ENCODE results near the gene MCM5.

- TF ChIP-seq, protein P1, sequence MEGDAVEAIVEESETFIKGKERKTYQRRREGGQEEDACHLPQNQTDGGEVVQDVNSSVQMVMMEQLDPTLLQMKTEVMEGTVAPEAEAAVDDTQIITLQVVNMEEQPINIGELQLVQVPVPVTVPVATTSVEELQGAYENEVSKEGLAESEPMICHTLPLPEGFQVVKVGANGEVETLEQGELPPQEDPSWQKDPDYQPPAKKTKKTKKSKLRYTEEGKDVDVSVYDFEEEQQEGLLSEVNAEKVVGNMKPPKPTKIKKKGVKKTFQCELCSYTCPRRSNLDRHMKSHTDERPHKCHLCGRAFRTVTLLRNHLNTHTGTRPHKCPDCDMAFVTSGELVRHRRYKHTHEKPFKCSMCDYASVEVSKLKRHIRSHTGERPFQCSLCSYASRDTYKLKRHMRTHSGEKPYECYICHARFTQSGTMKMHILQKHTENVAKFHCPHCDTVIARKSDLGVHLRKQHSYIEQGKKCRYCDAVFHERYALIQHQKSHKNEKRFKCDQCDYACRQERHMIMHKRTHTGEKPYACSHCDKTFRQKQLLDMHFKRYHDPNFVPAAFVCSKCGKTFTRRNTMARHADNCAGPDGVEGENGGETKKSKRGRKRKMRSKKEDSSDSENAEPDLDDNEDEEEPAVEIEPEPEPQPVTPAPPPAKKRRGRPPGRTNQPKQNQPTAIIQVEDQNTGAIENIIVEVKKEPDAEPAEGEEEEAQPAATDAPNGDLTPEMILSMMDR (IDR thresholded peaks at IDR 0.05) = no peak
- no peak for TF ChIP-seq POLR2A (IDR thresholded peaks at IDR 0.05)
- TF ChIP-seq POLR2AphosphoS5 (IDR thresholded peaks at IDR 0.05) = no peak
- no peak for TF ChIP-seq EP300 (IDR thresholded peaks at IDR 0.05)
Observed at GRCh38 chr22:35462498-35463230, 62.7 kb downstream of the MCM5 start.
